Measurements from ENCODE around the gene CFAP298.
"Not testable (repeated sequence)": the region's sequence is repeated elsewhere in the genome, so short reads cannot be mapped to it uniquely, and the experiment has no call there.

Gene CFAP298

DNA sequence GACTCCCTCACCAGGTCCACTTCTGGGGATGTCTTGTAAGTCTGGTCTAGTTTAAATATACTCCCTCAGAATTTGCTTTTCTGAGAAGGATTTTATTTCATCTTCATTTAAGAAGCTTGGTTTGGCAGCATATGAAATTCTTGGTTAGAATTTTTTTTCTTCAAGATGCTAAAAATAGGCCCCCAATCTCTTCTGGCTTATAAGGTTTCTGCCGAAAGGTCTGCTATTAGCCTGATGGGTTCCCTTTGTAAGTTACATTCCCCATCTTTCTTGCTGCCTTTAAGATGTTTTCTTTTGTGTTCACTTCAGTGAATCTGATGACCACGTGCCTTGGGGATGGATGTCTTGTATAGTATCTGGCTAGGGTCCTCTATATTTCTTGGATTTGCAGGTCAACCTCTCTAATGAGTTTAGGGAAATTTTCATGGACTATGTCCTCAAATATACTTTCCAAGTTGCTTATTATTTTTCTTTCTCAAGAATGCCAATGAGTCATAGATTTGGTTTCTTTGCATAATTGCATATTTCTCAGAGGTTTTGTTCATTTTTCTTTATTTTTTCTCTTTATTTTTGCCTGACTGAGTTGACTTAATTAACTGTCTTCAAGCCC is 46.2 kb downstream of the CFAP298 start:
- no peak for DNase-seq

DNA sequence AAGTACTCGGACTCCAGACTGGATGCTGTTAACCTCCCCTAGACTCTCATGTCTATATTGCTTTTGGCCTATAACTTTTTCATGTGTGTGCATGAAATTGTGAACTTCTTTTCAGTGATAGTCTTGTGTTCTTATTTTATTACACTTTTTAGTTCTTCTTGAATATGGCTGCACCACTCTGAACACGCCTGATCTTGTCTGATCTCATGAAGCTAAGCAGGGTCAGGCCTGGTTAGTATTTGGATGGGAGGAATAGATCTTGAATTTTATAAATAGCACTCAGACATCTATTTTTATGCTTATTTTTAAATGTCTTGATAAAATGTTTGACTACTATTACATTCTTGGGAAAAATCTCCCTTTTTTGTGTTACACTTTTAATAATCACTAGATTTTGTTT is 49.3 kb downstream of the CFAP298 start:
- no peak for DNase-seq

DNA sequence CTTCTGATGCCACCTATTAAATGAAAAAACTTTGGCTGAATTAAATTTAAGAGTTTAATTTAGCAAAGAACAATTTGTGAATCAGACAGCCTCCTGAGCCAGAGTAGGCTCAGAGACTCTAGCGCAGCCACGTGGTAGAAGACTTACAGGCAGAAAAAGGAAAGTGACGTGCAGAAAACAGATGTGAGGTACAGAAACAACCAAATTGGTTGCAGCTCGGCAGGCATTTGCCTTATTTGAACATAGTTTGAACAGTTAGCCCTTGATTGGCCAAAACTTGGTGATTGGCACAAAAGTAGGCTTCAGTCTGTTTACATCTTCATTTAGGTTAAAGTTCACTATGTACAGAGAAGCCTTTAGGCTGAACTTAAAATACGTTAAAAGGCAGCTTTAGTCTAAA is 49.8 kb downstream of the CFAP298 start:
- DNase-seq = no peak

DNA sequence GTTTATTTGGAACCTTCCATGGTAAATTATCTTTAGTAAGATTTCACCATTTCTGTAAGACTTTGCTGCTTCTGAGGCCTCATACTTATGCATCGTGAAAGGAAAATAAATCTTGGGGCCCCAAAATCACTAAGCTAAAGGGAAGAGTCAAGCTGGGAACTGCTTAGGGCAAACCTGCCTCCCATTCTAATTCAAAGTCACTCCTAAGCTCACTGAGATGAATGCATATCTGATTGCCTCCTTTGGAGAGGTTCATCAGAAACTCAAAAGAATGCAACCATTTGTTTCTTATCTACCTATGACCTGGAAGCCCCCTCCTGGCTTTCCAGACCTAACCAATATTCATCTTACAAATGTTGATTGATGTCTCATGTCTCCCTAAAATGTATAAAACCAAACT is 50.7 kb downstream of the CFAP298 start:
- not testable (repeated sequence) for DNase-seq

DNA sequence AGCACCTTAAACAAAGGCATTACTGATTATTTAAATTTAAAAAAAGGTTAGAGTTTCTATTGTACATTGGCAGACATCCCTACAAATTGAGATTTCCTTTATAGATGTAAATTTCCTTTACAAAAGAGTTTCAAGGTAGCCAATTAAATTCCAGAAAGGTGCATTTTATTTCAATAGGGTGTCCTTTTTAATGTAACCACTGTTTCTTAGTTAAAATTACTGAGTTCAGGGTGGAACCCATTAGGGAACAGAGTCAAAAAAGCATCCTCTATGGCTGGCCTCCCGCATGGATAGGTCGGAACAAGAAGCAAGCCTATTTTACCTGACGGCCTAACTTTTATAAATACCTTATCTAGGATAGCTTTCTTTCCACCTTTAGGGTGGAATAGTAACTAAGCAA is 51.3 kb downstream of the CFAP298 start:
- DNase-seq = no peak

DNA sequence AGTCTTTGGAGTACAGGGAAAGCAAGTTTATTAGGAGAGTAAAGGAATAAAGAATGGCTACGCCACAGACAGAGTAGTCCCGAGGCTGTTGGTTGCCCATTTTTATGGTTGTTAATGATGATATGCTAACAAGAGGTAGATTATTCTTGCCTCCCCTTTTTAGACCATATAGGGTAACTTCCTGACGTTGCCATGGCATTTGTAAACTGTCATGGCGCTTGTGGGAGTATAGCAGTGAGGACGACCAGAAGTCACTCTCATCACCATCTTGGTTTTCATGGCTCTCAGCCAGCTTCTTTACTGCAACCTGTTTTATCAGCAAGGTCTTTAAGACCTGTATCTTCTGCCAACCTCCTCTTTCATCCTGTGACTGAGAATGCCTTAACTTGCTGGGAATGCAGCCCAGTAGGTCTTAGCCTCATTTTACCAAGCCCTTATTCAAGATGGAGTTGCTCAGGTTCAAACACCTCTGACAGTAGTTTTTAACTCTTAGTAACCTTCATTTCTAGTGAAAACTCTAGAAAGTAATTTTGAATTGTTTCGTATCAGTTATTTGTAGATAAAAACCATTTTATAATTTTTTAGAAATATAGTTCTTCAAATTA is 53.1 kb downstream of the CFAP298 start:
- DNase-seq = no peak

DNA sequence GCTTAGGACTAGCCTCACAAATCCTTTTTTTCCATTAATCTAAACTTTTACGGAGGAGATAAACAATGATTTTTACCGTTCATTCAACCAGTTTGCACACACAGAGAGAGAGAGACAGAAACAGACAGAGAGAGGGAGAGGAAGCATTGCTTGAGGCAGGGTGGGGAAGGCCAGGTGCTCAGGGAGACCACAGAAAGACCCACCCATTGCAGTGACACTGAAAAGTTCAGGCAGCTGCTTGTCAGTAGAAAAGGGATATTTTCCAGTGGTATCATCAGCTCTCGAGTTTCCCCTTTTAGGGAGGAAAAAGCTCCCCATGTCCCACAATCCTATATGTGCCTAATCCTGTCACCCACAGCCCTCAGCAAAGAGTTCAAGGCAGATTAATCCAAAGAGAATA is 54.1 kb downstream of the CFAP298 start:
- no peak for DNase-seq

DNA sequence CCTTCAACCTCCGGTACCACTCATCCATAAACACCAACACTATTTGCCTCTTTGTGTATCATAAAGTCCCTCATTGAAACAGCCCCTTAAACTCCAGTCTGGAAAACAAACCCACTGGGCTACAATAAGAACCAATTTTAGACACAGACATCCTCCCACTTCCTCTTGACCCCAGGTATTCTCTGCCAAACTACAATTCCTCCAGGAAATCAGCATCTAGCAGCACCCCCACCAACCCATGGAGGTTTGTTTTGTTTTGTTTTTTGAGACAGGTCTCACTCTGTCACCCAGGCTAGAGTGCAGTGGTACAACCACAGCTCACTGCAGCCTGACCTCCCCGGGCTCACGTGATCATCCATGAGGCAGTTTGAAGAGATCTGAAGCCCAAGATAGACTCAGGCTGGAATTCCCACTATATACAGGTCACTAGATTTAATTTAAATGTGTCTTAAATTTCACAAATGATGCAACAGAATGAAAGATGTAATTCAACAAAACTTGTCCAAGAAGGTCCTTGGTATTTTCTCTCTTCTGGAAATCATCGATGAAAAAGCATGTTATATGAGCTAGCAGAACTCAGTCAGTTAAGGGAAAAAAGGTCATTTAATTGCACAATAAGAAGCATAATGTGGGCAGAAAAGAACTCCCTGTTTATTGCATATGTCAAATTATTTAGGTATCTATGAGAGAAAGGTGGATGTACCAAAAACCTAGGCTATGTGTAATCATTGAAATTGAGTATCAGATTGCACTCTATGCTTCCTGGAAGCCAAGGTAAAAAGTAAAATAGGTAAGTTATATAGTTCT is 57.1 kb downstream of the CFAP298 start:
- no peak for DNase-seq

DNA sequence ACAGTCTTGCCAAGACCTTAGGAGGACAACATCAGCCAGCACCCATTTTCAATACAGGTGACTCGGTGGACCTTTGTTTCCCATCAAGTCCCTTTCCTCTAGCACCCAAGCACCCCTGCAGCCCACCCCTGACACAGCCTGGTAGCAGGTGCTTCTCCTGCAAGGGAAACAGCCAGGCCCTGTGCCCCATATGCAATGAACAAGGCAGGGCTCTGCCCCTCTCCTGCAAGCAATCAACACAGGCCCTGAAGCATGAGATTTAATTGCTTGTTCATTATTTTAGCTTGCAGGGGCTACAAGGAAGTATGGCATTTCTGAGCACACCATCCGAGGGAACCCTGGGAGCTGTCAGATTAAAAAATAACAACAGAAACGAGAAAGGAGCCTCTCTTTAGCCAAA is 62.3 kb downstream of the CFAP298 start:
- no peak for DNase-seq

DNA sequence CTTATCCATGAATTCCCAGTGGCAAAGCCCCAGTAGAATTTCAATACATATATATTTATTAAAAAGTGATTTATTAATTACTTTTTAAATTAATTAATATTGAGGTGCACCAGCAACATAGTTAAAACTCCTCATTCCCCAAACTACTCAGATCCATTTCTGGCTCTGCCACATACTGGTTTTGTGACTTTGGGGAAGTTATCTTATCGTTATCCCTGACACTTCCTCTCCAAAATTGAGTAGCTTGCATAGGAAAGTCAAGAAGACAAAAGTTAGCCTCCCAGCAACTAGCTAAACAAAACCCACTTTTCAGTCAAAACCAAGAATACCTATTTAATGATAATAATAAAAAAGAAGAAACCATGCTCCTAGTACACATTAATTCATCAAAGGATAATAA is 62.7 kb downstream of the CFAP298 start:
- DNase-seq = no peak
